IMR-90 (cell line): Measurements from ENCODE around the gene AHNAK. TPM values are rescaled to one million over a fixed set of nuclear protein-coding genes. Genes with fewer than 3 reads are reported as not detected.
A peak's percentile ranks its signal among the peaks of the same experiment; 100 is the strongest.

ENCODE experiments used
- ATAC-seq: fragments of 200-7000 bp; cut with Tn5 transposase; 2 replicates; pipeline ENCODE4 v1.9.1; 2020; ENCODE audit warnings: low read depth, mild to moderate bottlenecking, moderate library complexity
- BruUV-seq: library from RNA; stranded (reverse); fragments of 400-500 nt; replicated peaks from 2 replicates; lab custom pipeline; 2021; lab: Mats Ljungman, UMichigan
- CTCF ChIA-PET: fragments of 300-600 bp; formaldehyde crosslinking; extraction: SDS; loops from one replicate; lab custom pipeline; 2021; ENCODE audit warnings: antibody characterized with exemption; lab: Yijun Ruan, JAX
- POLR2A ChIA-PET: fragments of 300-600 bp; sonication (Branson Sonifier 250); formaldehyde crosslinking; loops from one replicate; lab custom pipeline; 2022; ENCODE audit warnings: antibody characterized with exemption; ENCODE audit not compliant: unreplicated experiment; lab: Charles Lee
- DNase-seq: peaks from one replicate; pipeline ENCODE4 v3.0.0; 2013
- H2AFZ ChIP-seq: replicated peaks from 2 replicates; pipeline ENCODE3; 2013; ENCODE audit warnings: low read length, mild to moderate bottlenecking; ENCODE audit not compliant: poor library complexity
- H2AK5ac ChIP-seq: 2 replicates; pipeline ENCODE4 v1.6.1; 2013; ENCODE audit warnings: low read depth, low read length, inconsistent platforms
- H2AK9ac ChIP-seq: replicated peaks from 2 replicates; pipeline ENCODE3; 2013; ENCODE audit warnings: mild to moderate bottlenecking, low read depth, low read length, moderate library complexity; ENCODE audit not compliant: poor library complexity
- H2BK120ac ChIP-seq: 2 replicates; pipeline ENCODE4 v1.6.1; 2013; ENCODE audit warnings: low read depth, low read length, inconsistent platforms
- H2BK15ac ChIP-seq: 3 replicates; pipeline ENCODE4 v1.6.1; 2013; ENCODE audit warnings: low read depth, low read length, inconsistent platforms
- H2BK20ac ChIP-seq: 2 replicates; pipeline ENCODE4 v1.6.1; 2013; ENCODE audit warnings: low read depth, mild to moderate bottlenecking, inconsistent platforms, low read length, moderate library complexity
- H2BK5ac ChIP-seq: 2 replicates; pipeline ENCODE4 v1.6.1; 2013; ENCODE audit warnings: mild to moderate bottlenecking, low read depth, low read length, inconsistent platforms; ENCODE audit not compliant: poor library complexity, severe bottlenecking
- H3K14ac ChIP-seq: replicated peaks from 2 replicates; pipeline ENCODE4 v1.6.1; 2013; ENCODE audit warnings: low read depth, low read length, inconsistent platforms
- H3K18ac ChIP-seq: 2 replicates; pipeline ENCODE4 v1.6.1; 2013; ENCODE audit warnings: low read depth, low read length, control low read depth
- H3K23ac ChIP-seq: 2 replicates; pipeline ENCODE4 v1.6.1; 2013; ENCODE audit warnings: low read depth, low read length, inconsistent platforms
- H3K27ac ChIP-seq: 2 replicates; pipeline ENCODE4 v1.5.1; 2013; ENCODE audit warnings: mild to moderate bottlenecking, control low read depth, low read length; ENCODE audit not compliant: insufficient read depth
- H3K27me3 ChIP-seq: 2 replicates; pipeline ENCODE4 v1.6.1; 2013; ENCODE audit warnings: low read length; ENCODE audit not compliant: control insufficient read depth, insufficient read depth
- H3K36me3 ChIP-seq: 2 replicates; pipeline ENCODE4 v1.6.1; 2013; ENCODE audit warnings: low read length, mixed read lengths; ENCODE audit not compliant: control insufficient read depth, insufficient read depth
- H3K4ac ChIP-seq: 2 replicates; pipeline ENCODE4 v1.6.1; 2013; ENCODE audit warnings: low read depth, low read length, inconsistent platforms
- H3K4me1 ChIP-seq: 2 replicates; pipeline ENCODE4 v1.6.1; 2013; ENCODE audit warnings: low read length, mixed read lengths; ENCODE audit not compliant: control insufficient read depth, insufficient read depth
- H3K4me2 ChIP-seq: 2 replicates; pipeline ENCODE4 v1.6.1; 2013; ENCODE audit warnings: low read depth, mild to moderate bottlenecking, control low read depth, low read length, moderate library complexity
- H3K4me3 ChIP-seq: 2 replicates; pipeline ENCODE4 v1.5.1; 2013; ENCODE audit warnings: low read depth, mild to moderate bottlenecking, control low read depth, low read length, moderate library complexity; ENCODE audit not compliant: insufficient read depth
- H3K56ac ChIP-seq: 2 replicates; pipeline ENCODE4 v1.6.1; 2013; ENCODE audit warnings: low read length, inconsistent platforms; ENCODE audit not compliant: insufficient read depth; ENCODE audit errors: extremely low read depth
- H3K79me1 ChIP-seq, 2 experiments: 2 replicates each; pipeline ENCODE4 v1.6.1; 2013; ENCODE audit warnings: low read length in 2 of 2, inconsistent platforms in 1 of 2, low read depth in 1 of 2
- H3K9ac ChIP-seq: 2 replicates; pipeline ENCODE4 v1.6.1; 2013; ENCODE audit warnings: low read depth, low read length, control low read depth
- H3K9me1 ChIP-seq: 2 replicates; pipeline ENCODE4 v1.6.1; 2013; ENCODE audit warnings: low read length, inconsistent platforms; ENCODE audit not compliant: insufficient read depth
- H3K9me3 ChIP-seq: 2 replicates; pipeline ENCODE4 v1.6.1; 2013; ENCODE audit warnings: low read length; ENCODE audit not compliant: control insufficient read depth, insufficient read depth
- H4K20me1 ChIP-seq: 2 replicates; pipeline ENCODE4 v1.6.1; 2013; ENCODE audit warnings: low read length, inconsistent platforms; ENCODE audit not compliant: insufficient read depth
- H4K5ac ChIP-seq: 2 replicates; pipeline ENCODE4 v1.6.1; 2013; ENCODE audit warnings: mild to moderate bottlenecking, low read depth, low read length, control low read depth
- H4K8ac ChIP-seq, 2 experiments: 2 replicates each; pipeline ENCODE4 v1.6.1; 2013; ENCODE audit warnings: low read depth in 2 of 2, low read length in 2 of 2, control low read depth in 1 of 2, inconsistent platforms in 1 of 2
- H4K91ac ChIP-seq: 2 replicates; pipeline ENCODE4 v1.6.1; 2013; ENCODE audit warnings: low read depth, low read length, inconsistent platforms; ENCODE audit not compliant: insufficient read depth
- BHLHE40 ChIP-seq: fragments of 150-350 bp; IDR thresholded peaks from 2 replicates; pipeline ENCODE4 v1.6.1; 2016; ENCODE audit warnings: mild to moderate bottlenecking, low read depth, low read length
- CEBPB ChIP-seq: IDR thresholded peaks from 2 replicates; pipeline ENCODE4 v1.6.1; 2012; ENCODE audit warnings: low read depth, low read length, improper control_type of control experiment
- CHD1 ChIP-seq: IDR thresholded peaks from 2 replicates; pipeline ENCODE4 v1.6.1; 2012; ENCODE audit warnings: low read depth, low read length, improper control_type of control experiment
- CTCF ChIP-seq: conservative IDR thresholded peaks from 2 replicates; pipeline ENCODE4 v1.5.1; 2012; ENCODE audit warnings: mild to moderate bottlenecking, low read depth, low read length, improper control_type of control experiment
- ELK1 ChIP-seq: fragments of 150-350 bp; IDR thresholded peaks from 2 replicates; pipeline ENCODE4 v1.6.1; 2016; ENCODE audit warnings: low read depth, mild to moderate bottlenecking, low read length, moderate library complexity, borderline replicate concordance
- FOS ChIP-seq: fragments of 150-350 bp; IDR thresholded peaks from 2 replicates; pipeline ENCODE4 v1.6.1; 2016; ENCODE audit warnings: low read depth, low read length
- MAZ ChIP-seq: IDR thresholded peaks from 2 replicates; pipeline ENCODE4 v1.6.1; 2012; ENCODE audit warnings: low read depth, mild to moderate bottlenecking, low read length, improper control_type of control experiment, moderate library complexity, borderline replicate concordance
- MXI1 ChIP-seq: IDR thresholded peaks from 2 replicates; pipeline ENCODE4 v1.6.1; 2012; ENCODE audit warnings: low read depth, mild to moderate bottlenecking, low read length, moderate library complexity, borderline replicate concordance
- NFE2L2 ChIP-seq: fragments of 150-350 bp; IDR thresholded peaks from 2 replicates; pipeline ENCODE4 v1.6.1; 2016; ENCODE audit warnings: low read depth, mild to moderate bottlenecking, low read length
- RAD21 ChIP-seq: IDR thresholded peaks from 2 replicates; pipeline ENCODE4 v1.6.1; 2012; ENCODE audit warnings: low read length, improper control_type of control experiment
- RCOR1 ChIP-seq: IDR thresholded peaks from 2 replicates; pipeline ENCODE4 v1.6.1; 2012; ENCODE audit warnings: mild to moderate bottlenecking, low read length, improper control_type of control experiment; ENCODE audit not compliant: insufficient replicate concordance
- RFX5 ChIP-seq: IDR thresholded peaks from 2 replicates; pipeline ENCODE4 v1.8.0; 2012; ENCODE audit warnings: low read depth, mild to moderate bottlenecking, low read length, moderate library complexity
- USF2 ChIP-seq: fragments of 150-350 bp; IDR thresholded peaks from 2 replicates; pipeline ENCODE4 v1.6.1; 2017; ENCODE audit warnings: mild to moderate bottlenecking, antibody characterized with exemption, low read length, low read depth
- WGBS, 2 experiments: methylation state at CpG; one replicate each; pipeline versions ENCODE4 v1.1.5 to v1.1.7; 2013; ENCODE audit warnings: missing lambda C conversion rate in 2 of 2; ENCODE audit not compliant: insufficient read length in 1 of 2; ENCODE audit errors: extremely low coverage in 2 of 2; 5-methylcytosine and 5-hydroxymethylcytosine counted together
- dilution Hi-C: fragments of 300-500 bp; cut with HindIII; formaldehyde crosslinking; loops from one replicate; pipeline ENCODE4 v1.14.3; 2018; ENCODE audit warnings: low sequenced_read_pairs; ENCODE audit not compliant: unreplicated experiment
- in situ Hi-C: fragments of 300-500 bp; cut with MboI; formaldehyde crosslinking; loops from 3 replicates; pipeline ENCODE4 v1.14.3; 2019; ENCODE audit warnings: low sequenced_read_pairs, inconsistent platforms, mixed read lengths
- intact Hi-C: fragments of 100-400 bp; cut with micrococcal nuclease; formaldehyde crosslinking; loops from 2 replicates; pipeline ENCODE4 v1.10.0; 2022
- polyA plus RNA-seq, 3 experiments: library from polyadenylated mRNA; depleted of rRNA; stranded (reverse); fragments of >200 nt; gene quantifications; 2 replicates each; pipeline ENCODE4 v1.2.3, GENCODE V29; 2012; ENCODE audit warnings: low replicate concordance in 1 of 3
- total RNA-seq: library from RNA; depleted of rRNA; stranded (reverse); fragments of >200 nt; gene quantifications from 2 replicates; pipeline ENCODE4 v1.2.3, GENCODE V29; 2012

Gene AHNAK
- total and polyA plus RNA-seq, 2 of the 4 experiments (the other 2 are of a cell fraction), result 95.1 to 695 TPM

- Histone ChIP-seq H3K9ac (peak overlapping the region; percentile 93), H4K8ac (peak overlapping the region; percentile 76 to 78; a peak in 3 of 4 replicates), H2AK9ac (peak overlapping the region; percentile 93), H3K9me3 (no peaks in the 10 kb centered on the region), H2BK5ac (peak overlapping the region; percentile 98), H3K27me3 (no peaks in the 10 kb centered on the region), H2BK120ac (peak overlapping the region; percentile 46), H2AFZ (peak overlapping the region; percentile 35), H4K5ac (peak overlapping the region; percentile 52), H3K27ac (peak overlapping the region; percentile 94), H3K14ac (peak overlapping the region; percentile 93), H3K9me1 (peaks cover 17% of the 10 kb centered on the region), H4K20me1 (peaks cover 67% of the 10 kb centered on the region), H3K18ac (peak overlapping the region; percentile 67), H3K4me3 (peak overlapping the region; percentile 85), H2BK20ac (no peak overlapping the region), H3K4ac (peak overlapping the region; percentile 95), H3K23ac (peak overlapping the region; percentile 89), H4K91ac (peak overlapping the region; percentile 87), H3K56ac (peak overlapping the region; percentile 99), H2BK15ac (peak overlapping the region; percentile 37; the same call in 2 of the 3 replicates), H3K36me3 (peaks cover 11% of the 10 kb centered on the region), H3K79me1 (peaks cover 0 to 42% of the 10 kb centered on the region in 2 experiments; a peak in 2 of 4 replicates), H3K4me2 (peak overlapping the region; percentile 83), H2AK5ac (peak overlapping the region; percentile 83), H3K4me1 (peaks cover 43% of the 10 kb centered on the region)
- WGBS, 2 experiments, result 33% methylated on average over 7 of the region's 22 CpGs; no CpG with 5 or more reads in 1 of the 2 experiments
- intact Hi-C loops (loop anchor here (5.0 kb wide), 1 partner anchor 37 kb away; no protein-coding TSS in a partner anchor), in situ Hi-C loops (no loop called here), dilution Hi-C loops (no loop called here)
- no TSS peak for BruUV-seq
- ChIA-PET CTCF (interaction anchor here (1.4 to 4.1 kb wide), 10 partner anchors 10 to 149 kb away, joined by 3 to 31 read pairs (median 9); partner anchors contain the start of gene SCGB1A1), POLR2A (interaction anchor here (0.5 to 3.6 kb wide), 5 partner anchors 9 to 615 kb away, joined by 3 to 16 read pairs (median 9); no protein-coding TSS in a partner anchor)
- ATAC-seq (no peak), DNase-seq (no peak)
- no peak for TF ChIP-seq USF2
- TF ChIP-seq RAD21, result no peak
- TF ChIP-seq CEBPB, result no peak
- TF ChIP-seq CHD1, result no peak
- TF ChIP-seq MXI1, result no peak
- TF ChIP-seq BHLHE40, result no peak
- no peak for TF ChIP-seq RFX5
- no peak for TF ChIP-seq MAZ
- no peak for TF ChIP-seq NFE2L2
- TF ChIP-seq FOS, result no peak
- TF ChIP-seq ELK1, result no peak
- TF ChIP-seq RCOR1, result no peak
- no peak for TF ChIP-seq CTCF
Observed at GRCh38 chr11:62543680-62544444, 2.7 kb downstream of the AHNAK start.
